ENCODE results near the gene NFATC1.

- TF ChIP-seq TAF1 (IDR thresholded peaks at IDR 0.05; ENCODE audit: low read depth) (no peak), EZH2 (IDR thresholded peaks at IDR 0.05; ENCODE audit: borderline replicate concordance, insufficient read depth, low read length, poor library complexity, severe bottlenecking) (no peak)
- TF ChIP-seq, protein P1, sequence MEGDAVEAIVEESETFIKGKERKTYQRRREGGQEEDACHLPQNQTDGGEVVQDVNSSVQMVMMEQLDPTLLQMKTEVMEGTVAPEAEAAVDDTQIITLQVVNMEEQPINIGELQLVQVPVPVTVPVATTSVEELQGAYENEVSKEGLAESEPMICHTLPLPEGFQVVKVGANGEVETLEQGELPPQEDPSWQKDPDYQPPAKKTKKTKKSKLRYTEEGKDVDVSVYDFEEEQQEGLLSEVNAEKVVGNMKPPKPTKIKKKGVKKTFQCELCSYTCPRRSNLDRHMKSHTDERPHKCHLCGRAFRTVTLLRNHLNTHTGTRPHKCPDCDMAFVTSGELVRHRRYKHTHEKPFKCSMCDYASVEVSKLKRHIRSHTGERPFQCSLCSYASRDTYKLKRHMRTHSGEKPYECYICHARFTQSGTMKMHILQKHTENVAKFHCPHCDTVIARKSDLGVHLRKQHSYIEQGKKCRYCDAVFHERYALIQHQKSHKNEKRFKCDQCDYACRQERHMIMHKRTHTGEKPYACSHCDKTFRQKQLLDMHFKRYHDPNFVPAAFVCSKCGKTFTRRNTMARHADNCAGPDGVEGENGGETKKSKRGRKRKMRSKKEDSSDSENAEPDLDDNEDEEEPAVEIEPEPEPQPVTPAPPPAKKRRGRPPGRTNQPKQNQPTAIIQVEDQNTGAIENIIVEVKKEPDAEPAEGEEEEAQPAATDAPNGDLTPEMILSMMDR (IDR thresholded peaks at IDR 0.05; ENCODE audit: poor library complexity, severe bottlenecking), result no peak
Observed at GRCh38 chr18:79480171-79481045, 84.7 kb downstream of the NFATC1 start.
